Gastrocnemius medialis (tissue), 4 donors: ENCODE results near the gene ST8SIA6.

ENCODE experiments used
- POLR2A ChIP-seq, 2 donors: fragments of 450-650 bp; IDR thresholded peaks; one replicate each; pipeline ENCODE4 v1.6.1; 2017; ENCODE audit warnings: antibody characterized with exemption in 2 of 2, mild to moderate bottlenecking in 2 of 2, moderate library complexity in 2 of 2
- TF ChIP-seq, protein P1 (sequence below), 5 experiments: fragments of 450-650 bp in 3 of 5; fragments of 200-600 bp in 2 of 5; sonication (generic) in 2 of 5; IDR thresholded peaks in 4 of 5; conservative IDR thresholded peaks in 1 of 5; 1 replicate in 4 of 5; 2 replicates in 1 of 5; pipeline ENCODE4 v1.5.1; 2016 to 2019; ENCODE audit warnings: antibody characterized with exemption in 5 of 5, mild to moderate bottlenecking in 3 of 5, moderate library complexity in 3 of 5

GRCh38 chr10:17290226-17290625, 164.2 kb downstream of the ST8SIA6 start:
- no peak for TF ChIP-seq POLR2A (IDR thresholded peaks at IDR 0.05)
- TF ChIP-seq, protein P1, sequence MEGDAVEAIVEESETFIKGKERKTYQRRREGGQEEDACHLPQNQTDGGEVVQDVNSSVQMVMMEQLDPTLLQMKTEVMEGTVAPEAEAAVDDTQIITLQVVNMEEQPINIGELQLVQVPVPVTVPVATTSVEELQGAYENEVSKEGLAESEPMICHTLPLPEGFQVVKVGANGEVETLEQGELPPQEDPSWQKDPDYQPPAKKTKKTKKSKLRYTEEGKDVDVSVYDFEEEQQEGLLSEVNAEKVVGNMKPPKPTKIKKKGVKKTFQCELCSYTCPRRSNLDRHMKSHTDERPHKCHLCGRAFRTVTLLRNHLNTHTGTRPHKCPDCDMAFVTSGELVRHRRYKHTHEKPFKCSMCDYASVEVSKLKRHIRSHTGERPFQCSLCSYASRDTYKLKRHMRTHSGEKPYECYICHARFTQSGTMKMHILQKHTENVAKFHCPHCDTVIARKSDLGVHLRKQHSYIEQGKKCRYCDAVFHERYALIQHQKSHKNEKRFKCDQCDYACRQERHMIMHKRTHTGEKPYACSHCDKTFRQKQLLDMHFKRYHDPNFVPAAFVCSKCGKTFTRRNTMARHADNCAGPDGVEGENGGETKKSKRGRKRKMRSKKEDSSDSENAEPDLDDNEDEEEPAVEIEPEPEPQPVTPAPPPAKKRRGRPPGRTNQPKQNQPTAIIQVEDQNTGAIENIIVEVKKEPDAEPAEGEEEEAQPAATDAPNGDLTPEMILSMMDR (IDR thresholded peaks at IDR 0.05 in 4 of 5, conservative IDR thresholded peaks at IDR 0.05 in 1 of 5) = no peak
